Mesendoderm (in vitro differentiated cells): Measurements from ENCODE around the gene NMNAT3.

Source experiments
- DNase-seq: peaks from one replicate; pipeline ENCODE4 v3.0.0; 2013
- H2AK5ac ChIP-seq: 2 replicates; pipeline ENCODE4 v1.6.1; 2013; ENCODE audit warnings: low read length, inconsistent platforms
- H2BK120ac ChIP-seq: 2 replicates; pipeline ENCODE4 v1.6.1; 2013; ENCODE audit warnings: low read depth, mild to moderate bottlenecking, low read length, moderate library complexity, mixed read lengths
- H2BK15ac ChIP-seq: replicated peaks from 2 replicates; pipeline ENCODE4 v1.6.1; 2013; ENCODE audit warnings: low read depth, mild to moderate bottlenecking, moderate library complexity
- H2BK5ac ChIP-seq: 2 replicates; pipeline ENCODE4 v1.6.1; 2013; ENCODE audit warnings: low read length, inconsistent platforms
- H3K18ac ChIP-seq: 2 replicates; pipeline ENCODE4 v1.6.1; 2013; ENCODE audit warnings: mild to moderate bottlenecking, low read length, mixed read lengths
- H3K23ac ChIP-seq: one replicate; pipeline ENCODE4 v1.6.1; 2013; ENCODE audit warnings: low read length
- H3K27ac ChIP-seq: 2 replicates; pipeline ENCODE4 v1.5.1; 2013; ENCODE audit warnings: low read depth, mild to moderate bottlenecking, inconsistent platforms, low read length, moderate library complexity
- H3K27me3 ChIP-seq: 2 replicates; pipeline ENCODE4 v1.6.1; 2013; ENCODE audit warnings: low read length, control low read depth, mild to moderate bottlenecking, inconsistent platforms; ENCODE audit not compliant: insufficient read depth, poor library complexity
- H3K36me3 ChIP-seq: 2 replicates; pipeline ENCODE4 v1.6.1; 2013; ENCODE audit warnings: low read length, inconsistent platforms; ENCODE audit not compliant: control insufficient read depth, insufficient read depth
- H3K4ac ChIP-seq: one replicate; pipeline ENCODE4 v1.6.1; 2013; ENCODE audit warnings: low read depth, mild to moderate bottlenecking, low read length, moderate library complexity
- H3K4me1 ChIP-seq: 2 replicates; pipeline ENCODE4 v1.6.1; 2013; ENCODE audit warnings: low read depth, low read length, inconsistent platforms; ENCODE audit not compliant: control insufficient read depth
- H3K4me2 ChIP-seq: 2 replicates; pipeline ENCODE4 v1.6.1; 2013; ENCODE audit warnings: low read length
- H3K4me3 ChIP-seq: 2 replicates; pipeline ENCODE4 v1.5.1; 2013; ENCODE audit warnings: mild to moderate bottlenecking, low read length
- H3K56ac ChIP-seq: one replicate; pipeline ENCODE4 v1.6.1; 2013; ENCODE audit warnings: low read length
- H3K79me1 ChIP-seq: 2 replicates; pipeline ENCODE4 v1.6.1; 2013; ENCODE audit warnings: low read length, inconsistent platforms
- H3K79me2 ChIP-seq: 2 replicates; pipeline ENCODE4 v1.6.1; 2013; ENCODE audit warnings: mild to moderate bottlenecking, low read length; ENCODE audit not compliant: control insufficient read depth, insufficient read depth
- H3K9ac ChIP-seq: 2 replicates; pipeline ENCODE4 v1.6.1; 2013; ENCODE audit warnings: low read length, inconsistent platforms
- H4K5ac ChIP-seq: one replicate; pipeline ENCODE4 v1.6.1; 2013; ENCODE audit warnings: low read length
- H4K8ac ChIP-seq: one replicate; pipeline ENCODE4 v1.6.1; 2013; ENCODE audit warnings: low read depth, mild to moderate bottlenecking, control low read depth, low read length, moderate library complexity
- WGBS: extraction: QIAGEN DNeasy Blood & Tissue Kit; methylation state at CpG from one replicate; pipeline ENCODE4 v1.1.7; 2013; ENCODE audit warnings: low lambda C conversion rate, missing lambda C conversion rate; ENCODE audit not compliant: insufficient coverage; ENCODE audit errors: extremely low coverage; 5-methylcytosine and 5-hydroxymethylcytosine counted together

Gene NMNAT3

GRCh38 chr3:139538733-139539132 lies 139.0 kb downstream of the NMNAT3 start:
- H2BK120ac ChIP-seq, result no peak overlapping the region
- no peak overlapping the region for H2BK5ac ChIP-seq
- peak overlapping the region; percentile 53 for H3K4me2 ChIP-seq
- H3K4me3 ChIP-seq, result peak overlapping the region; percentile 48
- H3K9ac ChIP-seq, result peak overlapping the region; percentile 63
- no peaks in the 10 kb centered on the region for H3K27me3 ChIP-seq
- WGBS, result no CpG with 5 or more reads among the region's 21 CpGs
- peaks cover 13% of the 10 kb centered on the region for H3K4me1 ChIP-seq
- H3K27ac ChIP-seq, result no peak overlapping the region
- peak; percentile 41 for DNase-seq
- H2AK5ac ChIP-seq, result no peak overlapping the region
- no peaks in the 10 kb centered on the region for H3K36me3 ChIP-seq
- H2BK15ac ChIP-seq, result no peak overlapping the region
- H4K8ac ChIP-seq, result no peak overlapping the region
- H3K79me2 ChIP-seq, result no peaks in the 10 kb centered on the region
- peak overlapping the region; percentile 55 for H3K18ac ChIP-seq
- H3K79me1 ChIP-seq, result no peaks in the 10 kb centered on the region
- peak overlapping the region; percentile 92 for H3K56ac ChIP-seq
- H4K5ac ChIP-seq, result no peak overlapping the region
- no peak overlapping the region for H3K4ac ChIP-seq
- H3K23ac ChIP-seq, result no peak overlapping the region

GRCh38 chr3:139537795-139538621 lies 139.8 kb downstream of the NMNAT3 start:
- no peak overlapping the region for H3K4me3 ChIP-seq
- no peak overlapping the region for H3K27ac ChIP-seq

GRCh38 chr3:139537361-139537760 lies 140.4 kb downstream of the NMNAT3 start:
- no peak overlapping the region for H3K4me3 ChIP-seq
- H3K36me3 ChIP-seq, result no peaks in the 10 kb centered on the region
- H4K5ac ChIP-seq, result no peak overlapping the region
- no peaks in the 10 kb centered on the region for H3K79me1 ChIP-seq
- H2BK15ac ChIP-seq, result no peak overlapping the region
- H2AK5ac ChIP-seq, result no peak overlapping the region
- H3K27ac ChIP-seq, result no peak overlapping the region
- no peak overlapping the region for H4K8ac ChIP-seq
- peaks cover 13% of the 10 kb centered on the region for H3K4me1 ChIP-seq
- H3K4me2 ChIP-seq, result no peak overlapping the region
- H3K18ac ChIP-seq, result no peak overlapping the region
- no peaks in the 10 kb centered on the region for H3K27me3 ChIP-seq
- peak; percentile 62 for DNase-seq
- H3K23ac ChIP-seq, result no peak overlapping the region
- no peak overlapping the region for H3K9ac ChIP-seq
- no peak overlapping the region for H2BK5ac ChIP-seq
- H2BK120ac ChIP-seq, result no peak overlapping the region
- no peaks in the 10 kb centered on the region for H3K79me2 ChIP-seq
- no peak overlapping the region for H3K56ac ChIP-seq
- H3K4ac ChIP-seq, result no peak overlapping the region

More at GRCh38 chr3:139537795-139538621, 139.8 kb downstream of the NMNAT3 start:
- H3K79me2 ChIP-seq, result no peaks in the 10 kb centered on the region
- no peak overlapping the region for H3K9ac ChIP-seq
- H3K4ac ChIP-seq, result no peak overlapping the region
- peaks cover 13% of the 10 kb centered on the region for H3K4me1 ChIP-seq
- H4K8ac ChIP-seq, result no peak overlapping the region
- no CpG with 5 or more reads among the region's 5 CpGs for WGBS
- H2BK5ac ChIP-seq, result no peak overlapping the region
- DNase-seq, result no peak
- no peak overlapping the region for H2AK5ac ChIP-seq
- H3K36me3 ChIP-seq, result no peaks in the 10 kb centered on the region
- no peak overlapping the region for H4K5ac ChIP-seq
- H3K23ac ChIP-seq, result no peak overlapping the region
- no peak overlapping the region for H3K56ac ChIP-seq
- no peak overlapping the region for H3K18ac ChIP-seq
- H2BK15ac ChIP-seq, result no peak overlapping the region
- H2BK120ac ChIP-seq, result no peak overlapping the region
- H3K79me1 ChIP-seq, result no peaks in the 10 kb centered on the region
- H3K27me3 ChIP-seq, result no peaks in the 10 kb centered on the region
- H3K4me2 ChIP-seq, result no peak overlapping the region

GRCh38 chr3:139534992-139535879 lies 142.5 kb downstream of the NMNAT3 start:
- Histone ChIP-seq H3K9ac (no peak overlapping the region), H2BK5ac (no peak overlapping the region), H3K36me3 (no peaks in the 10 kb centered on the region), H3K4me1 (peaks cover 4% of the 10 kb centered on the region), H3K79me1 (no peaks in the 10 kb centered on the region), H3K23ac (no peak overlapping the region), H4K8ac (no peak overlapping the region), H4K5ac (no peak overlapping the region), H3K18ac (no peak overlapping the region), H2BK120ac (no peak overlapping the region), H2BK15ac (no peak overlapping the region), H3K4me2 (no peak overlapping the region), H3K4ac (no peak overlapping the region), H3K56ac (no peak overlapping the region), H3K79me2 (no peaks in the 10 kb centered on the region), H3K4me3 (no peak overlapping the region), H2AK5ac (no peak overlapping the region), H3K27me3 (no peaks in the 10 kb centered on the region), H3K27ac (no peak overlapping the region)
- peak; percentile 67 for DNase-seq
- no CpG with 5 or more reads among the region's 12 CpGs for WGBS

- no CpG with 5 or more reads among the region's 1 CpG for WGBS
- H3K4me3 ChIP-seq, result no peak overlapping the region
Measured at GRCh38 chr3:139534455-139534812, 143.3 kb downstream of the NMNAT3 start.

More at GRCh38 chr3:139534455-139534812, 143.3 kb downstream of the NMNAT3 start:
- H3K4ac ChIP-seq, result no peak overlapping the region
- DNase-seq, result no peak
- no peak overlapping the region for H3K27ac ChIP-seq
- H4K8ac ChIP-seq, result no peak overlapping the region
- H4K5ac ChIP-seq, result no peak overlapping the region
- no peaks in the 10 kb centered on the region for H3K79me2 ChIP-seq
- no peaks in the 10 kb centered on the region for H3K27me3 ChIP-seq
- H2BK120ac ChIP-seq, result no peak overlapping the region
- no peak overlapping the region for H2AK5ac ChIP-seq
- H3K4me2 ChIP-seq, result no peak overlapping the region
- no peaks in the 10 kb centered on the region for H3K36me3 ChIP-seq
- no peak overlapping the region for H2BK5ac ChIP-seq
- H3K4me1 ChIP-seq, result peaks cover 4% of the 10 kb centered on the region
- no peak overlapping the region for H3K56ac ChIP-seq
- no peak overlapping the region for H3K23ac ChIP-seq
- H2BK15ac ChIP-seq, result no peak overlapping the region
- H3K79me1 ChIP-seq, result no peaks in the 10 kb centered on the region
- H3K18ac ChIP-seq, result no peak overlapping the region
- no peak overlapping the region for H3K9ac ChIP-seq
